ENCODE data around the gene OR2T6.
"Not testable (repeated sequence)": the region's sequence is repeated elsewhere in the genome, so short reads cannot be mapped to it uniquely, and the experiment has no call there.

The OR2T6 gene

DNA sequence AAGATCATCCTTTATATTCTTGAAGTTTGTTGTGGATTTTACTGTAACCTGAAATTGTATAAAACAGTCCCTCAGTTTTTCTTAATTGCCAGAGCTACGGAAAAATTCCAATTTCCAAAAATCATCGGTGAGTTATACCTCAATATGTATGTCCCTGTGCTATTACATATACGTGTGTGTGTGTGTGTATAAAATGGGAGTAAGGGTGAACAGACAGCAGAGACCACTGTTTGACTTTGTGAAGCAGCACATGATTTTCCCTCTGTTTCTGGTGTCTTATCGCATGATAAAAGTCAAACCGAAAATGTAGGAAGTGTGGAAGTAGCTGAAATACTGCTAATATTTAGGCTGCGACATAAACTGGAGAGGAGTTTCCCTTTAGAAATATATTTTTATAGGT, 28.5 kb downstream of the OR2T6 start:
- DNase-seq (ENCODE audit: low spot score) = no peak
- TF ChIP-seq, protein P1, sequence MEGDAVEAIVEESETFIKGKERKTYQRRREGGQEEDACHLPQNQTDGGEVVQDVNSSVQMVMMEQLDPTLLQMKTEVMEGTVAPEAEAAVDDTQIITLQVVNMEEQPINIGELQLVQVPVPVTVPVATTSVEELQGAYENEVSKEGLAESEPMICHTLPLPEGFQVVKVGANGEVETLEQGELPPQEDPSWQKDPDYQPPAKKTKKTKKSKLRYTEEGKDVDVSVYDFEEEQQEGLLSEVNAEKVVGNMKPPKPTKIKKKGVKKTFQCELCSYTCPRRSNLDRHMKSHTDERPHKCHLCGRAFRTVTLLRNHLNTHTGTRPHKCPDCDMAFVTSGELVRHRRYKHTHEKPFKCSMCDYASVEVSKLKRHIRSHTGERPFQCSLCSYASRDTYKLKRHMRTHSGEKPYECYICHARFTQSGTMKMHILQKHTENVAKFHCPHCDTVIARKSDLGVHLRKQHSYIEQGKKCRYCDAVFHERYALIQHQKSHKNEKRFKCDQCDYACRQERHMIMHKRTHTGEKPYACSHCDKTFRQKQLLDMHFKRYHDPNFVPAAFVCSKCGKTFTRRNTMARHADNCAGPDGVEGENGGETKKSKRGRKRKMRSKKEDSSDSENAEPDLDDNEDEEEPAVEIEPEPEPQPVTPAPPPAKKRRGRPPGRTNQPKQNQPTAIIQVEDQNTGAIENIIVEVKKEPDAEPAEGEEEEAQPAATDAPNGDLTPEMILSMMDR (IDR thresholded peaks at IDR 0.05; ENCODE audit: borderline replicate concordance, control extremely low read depth, extremely low read depth, insufficient read depth, missing control alignments) = no peak
- in situ Hi-C loops (cut with MboI; ENCODE audit: low sequenced_read_pairs, unreplicated experiment) = loop anchor here (10.0 kb wide), 1 partner anchor 211 kb away; no protein-coding TSS in a partner anchor

DNA sequence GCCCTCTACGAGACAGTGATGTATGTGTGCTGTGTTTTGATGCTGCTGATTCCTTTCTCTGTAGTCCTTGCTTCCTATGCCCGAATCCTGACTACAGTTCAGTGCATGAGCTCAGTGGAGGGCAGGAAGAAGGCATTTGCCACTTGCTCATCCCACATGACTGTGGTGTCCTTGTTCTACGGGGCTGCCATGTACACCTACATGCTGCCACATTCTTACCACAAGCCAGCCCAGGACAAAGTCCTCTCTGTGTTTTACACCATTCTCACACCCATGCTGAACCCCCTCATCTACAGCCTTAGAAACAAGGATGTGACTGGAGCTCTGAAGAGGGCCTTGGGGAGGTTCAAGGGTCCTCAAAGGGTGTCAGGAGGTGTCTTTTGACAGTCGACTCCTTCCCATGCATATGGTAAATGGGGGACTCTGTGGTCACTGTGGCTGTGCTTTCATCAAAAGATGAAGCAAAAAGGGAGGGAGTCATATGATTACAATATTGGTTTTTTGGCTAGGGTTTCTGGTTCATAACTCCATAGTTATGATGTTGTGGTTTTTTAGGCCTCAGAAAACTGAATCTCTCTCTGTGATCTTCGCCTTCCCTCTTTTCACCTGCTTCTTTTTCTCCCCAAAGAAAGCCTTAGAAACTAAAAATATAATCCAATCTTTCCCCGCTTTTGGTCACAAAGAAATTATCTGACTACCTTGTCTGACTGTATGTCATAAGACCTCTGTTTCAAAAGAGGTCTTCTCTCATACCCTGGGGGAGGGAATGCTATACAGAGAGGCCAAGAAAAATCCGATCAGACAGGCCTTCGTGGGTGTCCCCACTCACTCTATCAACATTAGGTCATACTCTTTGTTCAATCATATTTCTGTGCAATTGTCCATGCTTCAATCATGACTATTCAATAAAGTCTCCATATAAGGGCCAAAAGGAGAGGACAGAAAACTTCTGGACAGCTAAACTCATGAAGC, 31.5 kb downstream of the OR2T6 start:
- TF ChIP-seq, protein P1 (IDR thresholded peaks at IDR 0.05; ENCODE audit: borderline replicate concordance, control extremely low read depth, extremely low read depth, insufficient read depth, missing control alignments) = no peak
- in situ Hi-C loops (cut with MboI; ENCODE audit: low sequenced_read_pairs, unreplicated experiment) = loop anchor here (10.0 kb wide), 1 partner anchor 208 kb away; no protein-coding TSS in a partner anchor
- DNase-seq (ENCODE audit: low spot score) = no peak

DNA sequence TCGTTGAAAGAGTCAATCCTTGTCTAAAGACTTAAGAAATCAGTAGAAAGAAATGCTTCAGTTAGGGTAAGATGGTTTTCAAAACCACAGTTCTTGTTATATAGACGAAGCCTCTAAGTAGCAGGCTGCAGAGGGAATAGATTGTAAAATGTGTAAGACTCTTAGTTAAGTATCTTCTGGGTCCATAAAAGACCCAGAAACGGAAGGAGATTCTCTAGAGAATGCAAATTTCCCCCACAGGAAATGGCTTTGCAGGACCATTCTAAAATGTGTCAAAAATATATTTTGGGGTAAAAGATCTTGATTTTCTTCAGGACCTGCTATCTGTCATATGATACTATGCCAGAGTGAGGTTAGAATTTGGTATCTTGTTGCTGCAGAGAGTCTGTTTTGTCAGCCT, 40.7 kb downstream of the OR2T6 start:
- TF ChIP-seq, protein P1 (IDR thresholded peaks at IDR 0.05; ENCODE audit: borderline replicate concordance, control extremely low read depth, extremely low read depth, insufficient read depth, missing control alignments) = no peak
- in situ Hi-C loops (cut with MboI; ENCODE audit: low sequenced_read_pairs, unreplicated experiment) = no loop called here
- no peak for DNase-seq (ENCODE audit: low spot score)

DNA sequence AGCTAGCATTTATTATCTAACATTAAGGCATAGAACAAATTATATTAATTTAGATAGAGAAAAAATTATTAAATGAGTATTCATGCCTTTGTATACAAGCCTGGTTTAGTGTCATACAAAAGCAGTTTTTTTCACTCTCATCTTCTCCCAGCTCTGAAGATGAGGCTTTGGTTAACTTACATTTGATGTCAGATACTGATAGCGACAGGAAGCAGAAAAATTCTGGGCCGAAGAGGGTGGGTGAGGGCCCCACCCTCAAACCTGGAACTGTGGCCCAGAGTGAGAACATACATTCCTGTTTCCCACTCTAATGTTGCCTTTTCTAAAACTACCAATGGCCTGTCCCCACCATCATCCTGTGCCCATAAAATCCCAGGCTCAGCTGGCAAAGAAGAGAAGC, 42.3 kb downstream of the OR2T6 start:
- DNase-seq (ENCODE audit: low spot score) = no peak
- in situ Hi-C loops (cut with MboI; ENCODE audit: low sequenced_read_pairs, unreplicated experiment) = no loop called here
- TF ChIP-seq, protein P1 (IDR thresholded peaks at IDR 0.05; ENCODE audit: borderline replicate concordance, control extremely low read depth, extremely low read depth, insufficient read depth, missing control alignments) = no peak

DNA sequence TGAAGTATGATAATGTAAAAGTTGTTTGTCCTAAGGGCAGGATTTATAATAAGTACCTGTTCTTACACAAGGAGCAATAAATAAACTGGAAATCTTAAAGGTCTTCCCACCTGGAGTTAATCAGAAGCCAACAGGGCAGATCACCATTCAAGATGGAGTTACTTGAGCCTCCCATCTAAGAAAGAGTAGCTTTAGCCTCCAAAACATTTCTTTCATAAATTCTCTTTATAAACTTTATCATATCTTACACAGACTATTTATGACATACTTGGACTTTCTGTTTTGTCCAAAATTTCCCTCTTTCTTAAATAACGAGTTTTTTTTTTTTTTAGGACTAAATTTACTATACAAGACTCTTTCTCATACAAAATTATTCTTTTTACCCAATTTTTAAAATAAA, 45.8 kb downstream of the OR2T6 start:
- no peak for DNase-seq (ENCODE audit: low spot score)
- TF ChIP-seq, protein P1 (IDR thresholded peaks at IDR 0.05; ENCODE audit: borderline replicate concordance, control extremely low read depth, extremely low read depth, insufficient read depth, missing control alignments) = no peak
- in situ Hi-C loops (cut with MboI; ENCODE audit: low sequenced_read_pairs, unreplicated experiment) = no loop called here

DNA sequence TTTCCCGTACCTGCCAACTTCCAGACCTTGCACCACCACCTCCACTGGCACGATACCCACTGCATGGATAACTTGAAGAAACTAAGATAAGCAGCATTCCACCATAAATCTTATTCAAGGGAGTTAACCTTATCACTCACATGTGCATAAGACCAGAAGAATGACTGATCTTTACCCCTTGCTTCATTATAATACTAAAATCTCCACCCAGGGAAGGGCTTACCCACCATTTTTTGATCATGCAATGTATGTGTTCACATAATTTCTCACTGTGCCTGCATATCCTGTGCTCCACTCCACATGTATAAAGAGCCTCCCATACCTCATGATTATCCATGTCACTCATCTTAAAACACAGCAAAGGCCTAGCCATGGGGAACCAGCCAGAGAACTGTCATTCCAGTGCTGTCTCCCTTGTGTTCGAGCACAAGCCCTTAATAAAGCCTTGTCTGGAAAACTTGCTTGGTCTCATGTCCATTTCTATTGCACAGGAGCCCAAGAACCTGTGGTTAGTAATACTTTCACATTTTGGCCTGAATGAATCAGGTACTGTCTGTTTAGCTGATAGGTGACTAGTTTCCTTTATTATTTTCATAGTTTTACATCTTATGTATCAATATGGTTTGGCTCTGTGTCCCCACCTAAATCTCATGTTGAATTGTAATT, 52.1 kb downstream of the OR2T6 start:
- DNase-seq (ENCODE audit: low spot score); in situ Hi-C loops (cut with MboI; ENCODE audit: low sequenced_read_pairs, unreplicated experiment): not testable (repeated sequence)

DNA sequence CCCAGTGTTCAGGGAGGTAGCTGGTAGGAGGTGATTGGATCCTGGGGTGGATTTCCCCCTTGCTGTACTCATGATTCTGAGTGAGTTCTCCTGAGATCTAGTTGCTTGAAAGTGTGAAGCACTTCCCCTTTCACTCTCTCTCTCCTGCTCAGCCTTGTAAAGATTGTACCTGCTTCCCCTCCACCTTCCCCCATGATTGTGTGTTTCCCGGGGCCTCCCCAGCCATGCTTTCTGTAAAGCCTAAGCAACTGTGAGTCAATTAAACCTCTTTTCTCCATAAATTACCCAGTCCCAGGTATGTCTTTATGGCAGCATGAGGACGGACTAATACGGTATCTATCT, 52.6 kb downstream of the OR2T6 start:
- in situ Hi-C loops (cut with MboI; ENCODE audit: low sequenced_read_pairs, unreplicated experiment); DNase-seq (ENCODE audit: low spot score): not testable (repeated sequence)

DNA sequence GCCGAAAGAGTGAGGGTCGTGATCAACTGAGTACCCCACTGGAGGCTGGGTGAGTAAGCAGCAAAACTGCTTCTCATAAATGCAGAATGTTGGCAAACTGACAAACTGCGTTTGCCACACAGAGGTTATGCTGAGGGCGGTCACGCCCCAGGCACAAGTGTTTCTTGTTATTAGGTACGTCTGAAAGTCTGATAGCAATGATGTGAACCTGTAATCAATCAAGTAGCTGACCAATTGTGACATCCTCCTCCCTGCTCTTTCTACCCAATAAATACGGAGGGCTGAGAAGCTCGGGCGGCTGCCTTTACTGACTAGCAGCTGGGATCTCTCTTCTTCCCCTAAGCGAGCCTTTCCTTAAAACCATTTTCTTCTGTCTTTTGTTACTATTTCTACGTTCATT, 56.1 kb downstream of the OR2T6 start:
- in situ Hi-C loops (cut with MboI; ENCODE audit: low sequenced_read_pairs, unreplicated experiment) = not testable (repeated sequence)

DNA sequence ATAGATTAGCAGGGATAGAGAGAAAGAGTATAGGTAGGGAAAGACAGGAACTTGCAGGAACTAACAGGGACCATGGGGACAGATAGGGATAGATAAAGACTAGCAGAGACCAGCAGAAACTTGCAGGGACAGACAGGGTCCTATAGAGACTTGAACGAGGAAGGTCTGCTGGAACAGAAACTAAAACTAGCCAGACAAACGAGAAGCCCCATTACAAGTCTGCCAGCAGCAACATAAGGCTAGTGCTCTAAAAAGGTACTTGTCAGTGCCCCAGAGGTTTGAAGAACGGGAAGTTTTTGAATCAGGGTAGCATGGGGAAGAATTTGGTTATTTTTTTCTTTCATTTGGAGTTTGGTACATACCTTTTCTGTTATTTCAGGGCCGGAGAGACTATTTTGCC, 56.7 kb downstream of the OR2T6 start:
- in situ Hi-C loops (cut with MboI; ENCODE audit: low sequenced_read_pairs, unreplicated experiment) = not testable (repeated sequence)
- DNase-seq (ENCODE audit: low spot score) = peak; percentile 21

More for the DNA sequence above, 56.1 kb downstream of the OR2T6 start:
- DNase-seq (ENCODE audit: low spot score) = not testable (repeated sequence)

DNA sequence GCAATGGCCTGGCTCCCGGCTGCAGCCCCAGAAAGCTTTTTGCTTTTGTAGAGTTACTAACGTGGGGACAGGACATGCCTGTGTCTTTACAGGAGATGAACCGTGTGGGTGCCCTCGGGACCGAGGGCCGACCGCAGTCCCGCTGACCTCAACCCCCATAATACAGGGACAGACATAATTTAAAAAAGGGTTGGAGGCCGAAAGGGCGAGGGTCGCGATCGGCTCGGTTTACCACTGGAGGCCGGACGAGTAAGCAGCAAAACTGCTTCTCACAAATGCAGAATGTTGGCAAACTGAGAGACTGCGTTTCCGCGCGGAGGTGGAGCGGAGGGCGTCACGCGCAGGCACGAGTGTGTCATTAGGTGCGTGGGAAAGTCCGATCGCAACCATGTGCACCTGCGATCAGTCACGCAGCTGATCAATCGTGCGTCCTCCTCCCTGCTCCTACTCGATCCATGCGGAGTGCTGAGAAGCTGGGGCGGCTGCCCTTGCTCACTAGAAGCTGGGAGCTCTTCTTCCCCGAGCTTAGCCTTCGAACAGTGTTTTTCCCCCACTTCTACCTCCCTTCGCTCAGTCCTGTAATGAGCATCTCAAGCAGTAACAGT, 58.4 kb downstream of the OR2T6 start:
- in situ Hi-C loops (cut with MboI; ENCODE audit: low sequenced_read_pairs, unreplicated experiment); DNase-seq (ENCODE audit: low spot score): not testable (repeated sequence)

DNA sequence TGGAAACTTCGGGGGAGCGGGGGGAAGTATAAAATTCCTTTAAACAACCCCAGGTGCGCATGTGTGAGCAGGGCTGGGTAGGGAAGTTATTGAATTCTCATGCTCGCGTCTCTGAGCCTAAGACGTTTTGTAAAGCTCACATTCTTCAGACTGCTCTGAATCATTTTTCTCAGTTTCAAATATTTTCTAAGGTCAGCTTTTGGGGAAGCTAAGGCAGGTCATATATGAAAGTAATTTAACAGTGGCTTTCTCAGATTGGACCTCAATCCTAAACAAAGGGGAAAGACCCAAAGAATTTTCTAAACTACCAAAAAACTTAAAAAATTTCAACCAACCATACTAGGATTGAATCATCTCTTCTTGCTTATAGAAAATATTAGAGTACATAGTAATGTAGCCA, 59.4 kb downstream of the OR2T6 start:
- in situ Hi-C loops (cut with MboI; ENCODE audit: low sequenced_read_pairs, unreplicated experiment); DNase-seq (ENCODE audit: low spot score): not testable (repeated sequence)
